Smooth muscle cell (in vitro differentiated cells): Measurements from ENCODE around the gene EXOC7. TPM values are rescaled to one million over a fixed set of nuclear protein-coding genes. Genes with fewer than 3 reads are reported as not detected.

ENCODE experiments used
- DNase-seq: peaks from one replicate; lab custom pipeline; 2025; ENCODE audit not compliant: unreplicated experiment; lab: John Stamatoyannopoulos, UW
- H2AFZ ChIP-seq: fragments of 200-600 bp; sonication (generic); 2 replicates; pipeline ENCODE4 v1.6.0; 2016; ENCODE audit warnings: antibody characterized with exemption, low read depth, mild to moderate bottlenecking
- H3F3A ChIP-seq: fragments of 200-600 bp; sonication (generic); 2 replicates; pipeline ENCODE4 v1.6.0; 2017; ENCODE audit warnings: antibody characterized with exemption, low read depth
- H3K27ac ChIP-seq: fragments of 200-600 bp; sonication (generic); 2 replicates; pipeline ENCODE4 v1.5.1; 2016; ENCODE audit warnings: low read depth, mild to moderate bottlenecking
- H3K27me3 ChIP-seq: fragments of 200-600 bp; sonication (generic); 2 replicates; pipeline ENCODE4 v1.6.1; 2016; ENCODE audit warnings: low read depth, mild to moderate bottlenecking
- H3K36me3 ChIP-seq: fragments of 200-600 bp; sonication (generic); 2 replicates; pipeline ENCODE4 v1.5.1; 2016; ENCODE audit warnings: low read depth
- H3K4me1 ChIP-seq: fragments of 200-600 bp; sonication (generic); 2 replicates; pipeline ENCODE4 v1.5.1; 2016; ENCODE audit warnings: low read depth
- H3K4me2 ChIP-seq: fragments of 200-600 bp; sonication (generic); 2 replicates; pipeline ENCODE4 v1.6.0; 2016; ENCODE audit warnings: mild to moderate bottlenecking
- H3K4me3 ChIP-seq: fragments of 200-600 bp; sonication (generic); 2 replicates; pipeline ENCODE4 v1.5.1; 2016; ENCODE audit warnings: mild to moderate bottlenecking
- H3K79me2 ChIP-seq: fragments of 200-600 bp; sonication (generic); 2 replicates; pipeline ENCODE4 v1.6.0; 2016; ENCODE audit warnings: low read depth, mild to moderate bottlenecking
- H3K9ac ChIP-seq: fragments of 200-600 bp; sonication (generic); 2 replicates; pipeline ENCODE4 v1.6.0; 2016; ENCODE audit warnings: low read depth
- H3K9me3 ChIP-seq: fragments of 200-600 bp; sonication (generic); replicated peaks from 2 replicates; pipeline ENCODE4 v1.5.1; 2016; ENCODE audit warnings: low read depth
- H4K20me1 ChIP-seq: fragments of 200-600 bp; sonication (generic); 2 replicates; pipeline ENCODE4 v1.6.0; 2016; ENCODE audit warnings: low read depth
- CTCF ChIP-seq: fragments of 200-600 bp; sonication (generic); IDR thresholded peaks from 2 replicates; pipeline ENCODE4 v1.5.1; 2017; ENCODE audit warnings: borderline replicate concordance, mild to moderate bottlenecking, antibody characterized with exemption; ENCODE audit not compliant: insufficient read depth, poor library complexity, severe bottlenecking
- WGBS: methylation state at CpG from one replicate; pipeline ENCODE4 v1.1.7; 2016; ENCODE audit warnings: low lambda C conversion rate; 5-methylcytosine and 5-hydroxymethylcytosine counted together
- polyA plus RNA-seq: library from polyadenylated mRNA; unstranded; fragments of >200 nt; fragmentation: Nextera tagmentation; extraction: Ambion mirVana; gene quantifications from 2 replicates; pipeline ENCODE4 v1.2.1, GENCODE V29; 2016
- total RNA-seq: library from RNA; depleted of rRNA; stranded (reverse); fragments of >200 nt; gene quantifications from 2 replicates; pipeline ENCODE4 v1.2.3, GENCODE V29; 2014

Gene EXOC7, protein sequence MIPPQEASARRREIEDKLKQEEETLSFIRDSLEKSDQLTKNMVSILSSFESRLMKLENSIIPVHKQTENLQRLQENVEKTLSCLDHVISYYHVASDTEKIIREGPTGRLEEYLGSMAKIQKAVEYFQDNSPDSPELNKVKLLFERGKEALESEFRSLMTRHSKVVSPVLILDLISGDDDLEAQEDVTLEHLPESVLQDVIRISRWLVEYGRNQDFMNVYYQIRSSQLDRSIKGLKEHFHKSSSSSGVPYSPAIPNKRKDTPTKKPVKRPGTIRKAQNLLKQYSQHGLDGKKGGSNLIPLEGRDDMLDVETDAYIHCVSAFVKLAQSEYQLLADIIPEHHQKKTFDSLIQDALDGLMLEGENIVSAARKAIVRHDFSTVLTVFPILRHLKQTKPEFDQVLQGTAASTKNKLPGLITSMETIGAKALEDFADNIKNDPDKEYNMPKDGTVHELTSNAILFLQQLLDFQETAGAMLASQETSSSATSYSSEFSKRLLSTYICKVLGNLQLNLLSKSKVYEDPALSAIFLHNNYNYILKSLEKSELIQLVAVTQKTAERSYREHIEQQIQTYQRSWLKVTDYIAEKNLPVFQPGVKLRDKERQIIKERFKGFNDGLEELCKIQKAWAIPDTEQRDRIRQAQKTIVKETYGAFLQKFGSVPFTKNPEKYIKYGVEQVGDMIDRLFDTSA
- total RNA-seq, result 49.8 and 59.1 TPM in 2 replicates
- polyA plus RNA-seq, result 70.3 and 90.8 TPM in 2 replicates

- TF ChIP-seq CTCF, result no peak
- 7% methylated on average over 46 of the region's 55 CpGs for WGBS
- Histone ChIP-seq H3K4me2 (peak within 1 kb of the TSS; percentile 94), H3K27me3 (no peaks in the 10 kb centered on the region), H3F3A (no peaks in the 10 kb centered on the region), H3K36me3 (no peaks in the 10 kb centered on the region), H3K4me3 (peak within 1 kb of the TSS; percentile 76), H2AFZ (peak within 1 kb of the TSS; percentile 88), H3K9me3 (no peaks in the 10 kb centered on the region), H3K79me2 (peaks cover 12% of the 10 kb centered on the region), H3K27ac (peak within 1 kb of the TSS; percentile 55), H3K4me1 (peaks cover 21% of the 10 kb centered on the region), H3K9ac (peak within 1 kb of the TSS; percentile 81), H4K20me1 (no peaks in the 10 kb centered on the region)
- peak; percentile 74 for DNase-seq
These were observed at the start of gene EXOC7 for GRCh38 chr17:76103274-76104139. EXOC7 (minus strand) TSS chr17:76103787; CDS start chr17:76103692, 95 bp downstream.

DNA sequence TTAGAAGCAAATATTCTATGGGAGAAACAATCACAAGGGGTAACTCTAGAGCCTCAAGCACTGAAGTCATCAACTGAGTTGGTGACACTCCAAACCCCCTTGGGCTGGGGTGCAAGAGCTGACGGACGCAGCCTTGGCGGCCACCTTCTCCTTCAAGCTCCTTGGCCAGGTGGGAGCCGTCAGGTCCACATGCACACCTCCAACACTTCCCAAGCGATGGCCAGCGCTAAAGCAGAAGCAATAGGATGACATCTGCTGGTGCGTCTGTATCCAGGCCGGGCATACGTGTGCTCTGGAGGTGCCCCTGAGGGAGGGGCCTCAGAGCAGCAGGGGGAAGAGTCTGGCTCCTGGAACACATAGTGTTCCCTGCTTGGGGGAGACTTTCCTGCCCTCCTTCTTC, 49.6 kb upstream of the EXOC7 start:
- no peak for TF ChIP-seq CTCF
- no peaks in the 10 kb centered on the region for H3F3A ChIP-seq
- 81% methylated on average over 9 of the region's 9 CpGs for WGBS

DNA sequence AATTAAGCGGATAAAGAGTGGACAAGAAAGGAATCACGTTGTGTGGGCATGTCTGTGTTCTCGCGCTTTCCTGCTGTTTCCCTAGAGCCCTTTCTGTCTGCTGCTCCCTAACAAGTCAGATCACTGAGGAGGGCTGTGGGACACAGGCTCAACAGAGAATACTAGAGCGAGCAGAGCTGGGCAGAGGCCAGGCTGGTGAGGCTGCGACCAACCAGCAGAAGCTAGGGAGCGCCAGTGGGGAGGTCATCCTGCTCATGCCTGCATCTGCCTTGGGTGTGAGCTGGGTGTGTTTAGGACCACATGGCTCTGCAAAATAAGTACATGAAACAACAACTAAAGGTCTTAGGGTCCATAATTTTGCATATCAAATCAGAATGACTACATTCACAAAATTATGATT, 49.0 kb upstream of the EXOC7 start:
- no peaks in the 10 kb centered on the region for H3K79me2 ChIP-seq
- no peak overlapping the region for H3K4me2 ChIP-seq
- H3F3A ChIP-seq, result no peaks in the 10 kb centered on the region
- H3K4me1 ChIP-seq, result no peaks in the 10 kb centered on the region
- H3K36me3 ChIP-seq, result no peaks in the 10 kb centered on the region
- no peak overlapping the region for H3K4me3 ChIP-seq
- TF ChIP-seq CTCF, result no peak
- H3K9me3 ChIP-seq, result no peaks in the 10 kb centered on the region
- no peaks in the 10 kb centered on the region for H4K20me1 ChIP-seq
- H3K9ac ChIP-seq, result no peak overlapping the region
- no peak for DNase-seq
- no peak overlapping the region for H3K27ac ChIP-seq
- WGBS, result 88% methylated on average over 7 of the region's 7 CpGs
- no peaks in the 10 kb centered on the region for H3K27me3 ChIP-seq
- no peak overlapping the region for H2AFZ ChIP-seq

More for the DNA sequence above, 49.6 kb upstream of the EXOC7 start:
- no peaks in the 10 kb centered on the region for H3K9me3 ChIP-seq
- no peak overlapping the region for H3K9ac ChIP-seq
- H3K79me2 ChIP-seq, result no peaks in the 10 kb centered on the region
- no peaks in the 10 kb centered on the region for H3K27me3 ChIP-seq
- H3K4me3 ChIP-seq, result no peak overlapping the region
- no peaks in the 10 kb centered on the region for H3K4me1 ChIP-seq
- DNase-seq, result no peak
- H2AFZ ChIP-seq, result no peak overlapping the region
- no peaks in the 10 kb centered on the region for H3K36me3 ChIP-seq
- no peak overlapping the region for H3K27ac ChIP-seq
- no peak overlapping the region for H3K4me2 ChIP-seq
- H4K20me1 ChIP-seq, result no peaks in the 10 kb centered on the region
